ENCODE results near the gene ZSCAN1.

Gene ZSCAN1

DNA sequence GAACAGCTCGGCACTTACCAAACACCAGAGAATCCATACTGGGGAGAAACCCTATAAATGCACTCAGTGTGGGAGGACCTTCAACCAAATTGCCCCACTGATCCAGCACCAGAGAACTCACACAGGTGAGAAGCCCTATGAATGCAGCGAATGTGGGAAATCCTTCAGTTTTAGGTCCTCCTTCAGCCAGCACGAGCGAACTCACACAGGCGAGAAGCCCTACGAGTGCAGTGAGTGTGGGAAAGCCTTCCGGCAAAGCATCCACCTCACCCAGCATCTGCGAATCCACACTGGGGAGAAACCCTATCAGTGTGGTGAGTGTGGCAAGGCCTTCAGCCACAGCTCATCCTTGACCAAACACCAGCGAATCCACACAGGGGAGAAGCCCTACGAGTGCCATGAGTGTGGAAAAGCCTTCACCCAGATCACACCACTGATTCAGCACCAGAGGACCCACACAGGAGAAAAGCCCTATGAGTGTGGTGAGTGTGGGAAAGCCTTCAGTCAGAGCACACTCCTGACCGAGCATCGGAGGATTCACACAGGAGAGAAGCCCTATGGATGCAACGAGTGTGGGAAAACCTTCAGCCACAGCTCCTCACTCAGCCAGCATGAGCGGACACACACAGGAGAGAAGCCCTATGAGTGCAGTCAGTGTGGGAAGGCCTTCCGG lies 33.6 kb downstream of the ZSCAN1 start:
- peak; percentile 49 for DNase-seq
- H3K56ac ChIP-seq (ENCODE audit: low read length), result no peak overlapping the region
- H4K8ac ChIP-seq (ENCODE audit: low read depth, low read length), result no peak overlapping the region
- H2AK5ac ChIP-seq (ENCODE audit: low read length), result no peak overlapping the region
- no peak overlapping the region for H2BK5ac ChIP-seq (ENCODE audit: low read length)
- no peak overlapping the region for H4K5ac ChIP-seq (ENCODE audit: low read length)
- no peaks in the 10 kb centered on the region for H3K27me3 ChIP-seq (ENCODE audit: insufficient read depth, low read length, poor library complexity)
- no peak overlapping the region for H2BK15ac ChIP-seq (replicated peaks; ENCODE audit: low read depth)
- H2BK120ac ChIP-seq (ENCODE audit: low read depth, low read length), result no peak overlapping the region
- no peaks in the 10 kb centered on the region for H3K79me2 ChIP-seq (ENCODE audit: control insufficient read depth, insufficient read depth, low read length)
- H3K9ac ChIP-seq (ENCODE audit: low read length), result no peak overlapping the region
- no peak overlapping the region for H3K23ac ChIP-seq (ENCODE audit: low read length)
- H3K4me2 ChIP-seq (ENCODE audit: low read length), result no peak overlapping the region
- no peak overlapping the region for H3K27ac ChIP-seq (ENCODE audit: low read depth, low read length)
- H3K4me3 ChIP-seq (ENCODE audit: low read length), result no peak overlapping the region
- H3K4ac ChIP-seq (ENCODE audit: low read depth, low read length), result no peak overlapping the region
- H3K4me1 ChIP-seq (ENCODE audit: control insufficient read depth, low read depth, low read length), result no peaks in the 10 kb centered on the region
- H3K18ac ChIP-seq (ENCODE audit: low read length), result no peak overlapping the region
- peaks cover 6% of the 10 kb centered on the region for H3K36me3 ChIP-seq (ENCODE audit: control insufficient read depth, insufficient read depth, low read length)
- no CpG with 5 or more reads among the region's 15 CpGs for WGBS (ENCODE audit: extremely low coverage, insufficient coverage, low lambda C conversion rate)
- no peaks in the 10 kb centered on the region for H3K79me1 ChIP-seq (ENCODE audit: low read length)

DNA sequence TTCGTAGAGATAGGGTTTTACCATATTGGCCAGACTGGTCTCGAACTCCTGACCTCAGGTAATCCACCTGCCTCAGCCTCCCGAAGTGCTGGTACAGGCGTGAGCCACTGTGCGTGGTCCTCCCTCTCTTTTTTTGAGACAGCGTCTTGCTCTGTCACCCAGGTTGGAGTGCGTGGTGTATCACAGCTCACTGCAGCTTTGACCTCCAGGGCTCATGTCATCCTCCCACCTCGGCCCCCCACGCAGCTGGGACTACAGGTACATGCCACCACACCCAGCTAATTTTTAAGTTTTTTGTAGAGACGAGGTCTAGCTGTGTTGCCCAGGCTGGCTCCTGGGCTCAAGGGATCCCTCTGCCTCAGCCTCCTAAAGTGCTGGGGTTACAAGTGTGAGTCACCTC lies 46.0 kb downstream of the ZSCAN1 start:
- H3K56ac ChIP-seq (ENCODE audit: low read length), result no peak overlapping the region
- H2AK5ac ChIP-seq (ENCODE audit: low read length), result no peak overlapping the region
- H3K4ac ChIP-seq (ENCODE audit: low read depth, low read length), result no peak overlapping the region
- H3K27ac ChIP-seq (ENCODE audit: low read depth, low read length), result no peak overlapping the region
- no peak overlapping the region for H4K5ac ChIP-seq (ENCODE audit: low read length)
- no CpG with 5 or more reads among the region's 10 CpGs for WGBS (ENCODE audit: extremely low coverage, insufficient coverage, low lambda C conversion rate)
- no peak overlapping the region for H2BK120ac ChIP-seq (ENCODE audit: low read depth, low read length)
- H3K4me3 ChIP-seq (ENCODE audit: low read length), result no peak overlapping the region
- no peaks in the 10 kb centered on the region for H3K79me1 ChIP-seq (ENCODE audit: low read length)
- H3K18ac ChIP-seq (ENCODE audit: low read length), result no peak overlapping the region
- no peak for DNase-seq
- H3K4me2 ChIP-seq (ENCODE audit: low read length), result no peak overlapping the region
- H3K36me3 ChIP-seq (ENCODE audit: control insufficient read depth, insufficient read depth, low read length), result no peaks in the 10 kb centered on the region
- no peak overlapping the region for H2BK5ac ChIP-seq (ENCODE audit: low read length)
- H3K9ac ChIP-seq (ENCODE audit: low read length), result no peak overlapping the region
- no peaks in the 10 kb centered on the region for H3K4me1 ChIP-seq (ENCODE audit: control insufficient read depth, low read depth, low read length)
- no peak overlapping the region for H2BK15ac ChIP-seq (replicated peaks; ENCODE audit: low read depth)
- no peak overlapping the region for H4K8ac ChIP-seq (ENCODE audit: low read depth, low read length)
- H3K79me2 ChIP-seq (ENCODE audit: control insufficient read depth, insufficient read depth, low read length), result no peaks in the 10 kb centered on the region
- H3K27me3 ChIP-seq (ENCODE audit: insufficient read depth, low read length, poor library complexity), result no peaks in the 10 kb centered on the region
- H3K23ac ChIP-seq (ENCODE audit: low read length), result no peak overlapping the region

DNA sequence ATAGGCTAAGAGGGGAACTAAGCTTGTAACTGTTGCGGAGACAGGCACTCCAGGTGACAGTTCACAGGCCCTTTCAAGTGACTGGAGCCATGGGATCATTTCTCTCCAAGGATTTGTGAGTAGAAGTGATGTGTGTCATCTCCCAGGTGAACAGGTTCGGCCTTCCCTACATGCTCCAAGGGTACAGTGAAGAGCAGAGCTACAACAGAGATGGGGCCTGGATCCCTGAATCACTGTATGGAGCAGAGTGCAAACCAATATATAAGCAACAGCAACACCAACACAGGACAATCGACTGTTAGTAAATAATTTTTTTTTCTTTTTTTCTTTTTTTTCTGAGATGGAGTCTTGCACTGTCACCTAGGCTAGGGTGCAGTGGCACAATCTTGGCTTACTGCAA lies 49.2 kb downstream of the ZSCAN1 start:
- Histone ChIP-seq H3K79me2 (ENCODE audit: control insufficient read depth, insufficient read depth, low read length) (no peaks in the 10 kb centered on the region), H2BK5ac (ENCODE audit: low read length) (no peak overlapping the region), H3K23ac (ENCODE audit: low read length) (no peak overlapping the region), H2BK120ac (ENCODE audit: low read depth, low read length) (no peak overlapping the region), H3K4me1 (ENCODE audit: control insufficient read depth, low read depth, low read length) (no peaks in the 10 kb centered on the region), H4K8ac (ENCODE audit: low read depth, low read length) (no peak overlapping the region), H4K5ac (ENCODE audit: low read length) (no peak overlapping the region), H3K27me3 (ENCODE audit: insufficient read depth, low read length, poor library complexity) (no peaks in the 10 kb centered on the region), H3K9ac (ENCODE audit: low read length) (no peak overlapping the region), H3K27ac (ENCODE audit: low read depth, low read length) (no peak overlapping the region), H2BK15ac (replicated peaks; ENCODE audit: low read depth) (no peak overlapping the region), H3K18ac (ENCODE audit: low read length) (no peak overlapping the region), H3K79me1 (ENCODE audit: low read length) (no peaks in the 10 kb centered on the region), H3K56ac (ENCODE audit: low read length) (no peak overlapping the region), H3K4me3 (ENCODE audit: low read length) (no peak overlapping the region), H2AK5ac (ENCODE audit: low read length) (no peak overlapping the region), H3K4ac (ENCODE audit: low read depth, low read length) (no peak overlapping the region), H3K36me3 (ENCODE audit: control insufficient read depth, insufficient read depth, low read length) (no peaks in the 10 kb centered on the region), H3K4me2 (ENCODE audit: low read length) (no peak overlapping the region)
- WGBS (ENCODE audit: extremely low coverage, insufficient coverage, low lambda C conversion rate), result no CpG with 5 or more reads among the region's 3 CpGs
- DNase-seq, result no peak

DNA sequence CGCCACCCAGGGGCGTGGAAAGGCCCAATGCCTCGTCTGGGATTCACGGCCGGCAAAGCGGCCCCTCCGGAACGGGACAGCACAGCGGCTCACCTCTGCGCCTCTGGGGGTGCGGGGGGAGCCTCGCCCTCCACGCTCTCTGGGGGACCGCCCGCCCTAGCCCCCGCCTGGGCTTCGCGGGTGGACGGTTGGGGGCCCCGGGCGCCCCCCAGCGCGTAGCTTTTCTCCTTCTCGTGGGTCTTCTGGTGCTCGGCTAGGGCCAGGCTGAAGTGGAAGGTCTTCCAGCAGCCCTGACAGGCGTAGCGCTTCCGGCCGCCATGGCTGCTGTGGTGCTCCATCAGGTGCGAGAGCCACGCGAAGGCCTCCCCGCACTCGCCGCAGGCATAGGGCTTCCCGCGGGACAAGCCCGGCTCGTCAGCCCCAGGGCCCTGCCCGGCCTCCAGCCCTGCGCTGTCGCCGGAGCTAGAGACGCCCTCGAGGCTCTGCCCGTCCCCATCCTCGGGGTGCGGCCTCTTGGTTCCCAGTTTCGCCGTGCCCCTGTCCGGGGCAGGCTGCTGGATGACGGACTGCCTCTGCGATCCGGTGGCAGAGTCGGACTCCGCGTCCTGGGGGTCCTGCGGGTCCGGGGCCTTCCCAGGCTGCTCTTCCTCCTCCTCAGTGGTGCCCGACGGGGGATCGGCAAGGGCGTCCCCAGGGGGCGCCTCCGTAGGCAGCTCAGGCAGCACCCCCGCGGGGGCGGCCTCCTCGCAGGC lies 50.9 kb downstream of the ZSCAN1 start:
- WGBS (ENCODE audit: extremely low coverage, insufficient coverage, low lambda C conversion rate), result no CpG with 5 or more reads among the region's 69 CpGs
- Histone ChIP-seq H3K27me3 (ENCODE audit: insufficient read depth, low read length, poor library complexity) (no peaks in the 10 kb centered on the region), H3K18ac (ENCODE audit: low read length) (no peak overlapping the region), H3K4me1 (ENCODE audit: control insufficient read depth, low read depth, low read length) (no peaks in the 10 kb centered on the region), H4K8ac (ENCODE audit: low read depth, low read length) (no peak overlapping the region), H3K4ac (ENCODE audit: low read depth, low read length) (no peak overlapping the region), H2BK120ac (ENCODE audit: low read depth, low read length) (no peak overlapping the region), H3K4me3 (ENCODE audit: low read length) (no peak overlapping the region), H3K79me2 (ENCODE audit: control insufficient read depth, insufficient read depth, low read length) (no peaks in the 10 kb centered on the region), H3K4me2 (ENCODE audit: low read length) (no peak overlapping the region), H3K56ac (ENCODE audit: low read length) (no peak overlapping the region), H3K9ac (ENCODE audit: low read length) (no peak overlapping the region), H2AK5ac (ENCODE audit: low read length) (no peak overlapping the region), H2BK5ac (ENCODE audit: low read length) (no peak overlapping the region), H4K5ac (ENCODE audit: low read length) (no peak overlapping the region), H3K36me3 (ENCODE audit: control insufficient read depth, insufficient read depth, low read length) (no peaks in the 10 kb centered on the region), H3K79me1 (ENCODE audit: low read length) (no peaks in the 10 kb centered on the region), H3K27ac (ENCODE audit: low read depth, low read length) (no peak overlapping the region), H3K23ac (ENCODE audit: low read length) (no peak overlapping the region), H2BK15ac (replicated peaks; ENCODE audit: low read depth) (no peak overlapping the region)
- DNase-seq, result no peak

DNA sequence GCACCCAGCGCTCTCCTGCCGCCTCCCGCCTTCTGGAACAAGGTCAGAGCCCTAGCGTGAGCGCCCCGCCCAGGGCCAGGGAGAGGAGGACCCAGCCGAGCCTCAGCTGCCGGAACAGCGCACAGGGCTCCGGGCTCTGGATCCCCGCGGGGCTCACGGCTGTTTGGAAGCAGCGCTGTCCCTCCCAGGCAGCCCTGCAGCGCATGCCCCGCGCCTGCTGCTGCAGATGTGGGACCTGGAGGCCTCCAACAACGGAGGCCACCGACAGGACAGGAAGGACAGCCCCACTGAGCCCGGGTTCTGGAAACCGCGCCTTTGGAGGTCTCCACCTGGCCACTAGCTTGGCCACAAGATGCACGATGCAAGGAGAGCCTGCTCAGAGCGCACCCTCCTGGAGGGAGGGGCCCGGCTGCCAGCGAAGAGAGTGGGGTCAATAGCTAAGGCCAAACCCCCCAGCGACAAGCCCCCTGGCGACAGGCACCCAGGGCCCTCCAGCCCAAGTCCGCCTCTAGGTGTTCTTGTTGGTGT lies 51.6 kb downstream of the ZSCAN1 start:
- Histone ChIP-seq H3K4me3 (ENCODE audit: low read length) (no peak overlapping the region), H3K79me1 (ENCODE audit: low read length) (no peaks in the 10 kb centered on the region), H3K27me3 (ENCODE audit: insufficient read depth, low read length, poor library complexity) (no peaks in the 10 kb centered on the region), H2BK120ac (ENCODE audit: low read depth, low read length) (no peak overlapping the region), H3K18ac (ENCODE audit: low read length) (no peak overlapping the region), H4K8ac (ENCODE audit: low read depth, low read length) (no peak overlapping the region), H2AK5ac (ENCODE audit: low read length) (no peak overlapping the region), H3K4me1 (ENCODE audit: control insufficient read depth, low read depth, low read length) (no peaks in the 10 kb centered on the region), H3K27ac (ENCODE audit: low read depth, low read length) (no peak overlapping the region), H3K36me3 (ENCODE audit: control insufficient read depth, insufficient read depth, low read length) (no peaks in the 10 kb centered on the region), H3K79me2 (ENCODE audit: control insufficient read depth, insufficient read depth, low read length) (no peaks in the 10 kb centered on the region), H2BK5ac (ENCODE audit: low read length) (no peak overlapping the region), H3K4me2 (ENCODE audit: low read length) (no peak overlapping the region), H4K5ac (ENCODE audit: low read length) (no peak overlapping the region), H3K9ac (ENCODE audit: low read length) (no peak overlapping the region), H3K56ac (ENCODE audit: low read length) (no peak overlapping the region), H2BK15ac (replicated peaks; ENCODE audit: low read depth) (no peak overlapping the region), H3K23ac (ENCODE audit: low read length) (no peak overlapping the region), H3K4ac (ENCODE audit: low read depth, low read length) (no peak overlapping the region)
- DNase-seq, result no peak
- no CpG with 5 or more reads among the region's 29 CpGs for WGBS (ENCODE audit: extremely low coverage, insufficient coverage, low lambda C conversion rate)
